Measurements from ENCODE around the gene GSDMA. TPM values are rescaled to one million over a fixed set of nuclear protein-coding genes. Genes with fewer than 3 reads are reported as not detected.
A peak's percentile ranks its signal among the peaks of the same experiment; 100 is the strongest.

The GSDMA gene
- polyA plus RNA-seq, 3 donors = 0.32 to 4.0 (median 2.2) TPM

DNA sequence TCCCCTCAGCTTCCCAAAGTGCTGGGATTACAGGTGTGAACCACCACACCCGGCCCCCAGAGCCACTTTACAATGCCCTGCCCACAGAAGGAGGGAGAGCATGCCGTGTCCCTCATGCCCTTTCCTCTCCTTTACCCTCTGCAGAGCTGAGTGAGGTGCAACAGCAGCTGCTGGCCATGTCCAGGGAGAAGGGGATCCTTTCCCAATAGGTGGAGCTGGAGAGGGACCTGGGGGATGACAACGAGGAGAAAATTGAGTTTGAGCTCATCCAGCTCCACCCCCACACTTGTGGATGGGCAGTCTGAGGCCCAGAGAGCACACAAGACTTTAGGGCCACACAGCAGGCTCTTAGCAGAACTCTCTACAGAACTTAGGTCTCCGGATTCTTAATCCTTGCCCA lies 7.9 kb upstream of the GSDMA start:
- no peak for DNase-seq (ENCODE audit: low read depth in 3 of 3, low spot score in 2 of 3)

DNA sequence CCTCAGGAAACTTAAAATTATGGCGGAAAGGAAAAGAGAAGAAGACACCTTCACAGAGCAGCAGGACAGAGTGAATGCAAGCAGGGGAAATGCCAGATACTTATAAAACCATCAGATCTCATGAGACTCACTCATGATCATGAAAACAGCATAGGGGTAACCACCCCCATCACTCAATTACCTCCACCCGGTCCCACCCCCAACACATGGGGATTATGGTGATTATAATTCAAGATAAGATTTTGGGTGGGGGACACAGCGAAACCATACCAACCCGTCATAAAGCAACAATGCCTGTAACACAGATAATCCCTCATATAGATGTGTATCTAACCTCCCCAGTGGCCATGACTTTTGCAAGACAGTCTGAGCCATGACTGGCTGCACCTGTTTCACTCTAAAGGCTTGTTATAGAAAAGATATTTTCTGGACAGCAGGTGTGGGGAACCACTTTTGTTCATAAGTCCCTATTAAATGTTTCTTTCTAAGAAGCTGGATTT lies 7.0 kb upstream of the GSDMA start:
- no peak for DNase-seq (ENCODE audit: low read depth in 3 of 3, low spot score in 2 of 3)

DNA sequence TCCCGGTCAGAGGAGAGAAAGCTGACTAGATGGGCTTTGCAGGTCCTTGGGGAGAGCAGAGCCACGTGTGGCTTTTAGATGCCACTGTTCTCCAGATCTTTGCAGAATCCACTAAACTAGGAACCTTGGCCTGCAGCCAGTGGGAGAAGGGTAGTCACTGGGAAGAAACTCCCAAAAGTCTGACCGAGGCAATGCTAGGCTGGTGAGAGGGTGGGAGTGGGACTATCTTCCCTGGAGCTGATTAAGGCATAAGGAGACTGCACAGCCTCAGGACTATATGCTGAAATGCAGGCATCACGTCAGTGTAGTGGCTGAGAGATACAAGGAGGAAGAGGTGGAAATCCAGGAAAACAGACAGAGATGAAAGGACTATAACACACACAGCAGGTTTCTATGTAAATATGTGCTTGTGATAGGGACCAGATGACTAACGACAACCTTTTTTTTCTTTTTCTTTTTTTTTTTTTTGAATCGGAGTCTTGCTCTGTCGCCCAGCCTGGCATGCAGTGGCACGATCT lies 2.2 kb upstream of the GSDMA start:
- no peak for DNase-seq (ENCODE audit: low read depth in 3 of 3, low spot score in 2 of 3)

DNA sequence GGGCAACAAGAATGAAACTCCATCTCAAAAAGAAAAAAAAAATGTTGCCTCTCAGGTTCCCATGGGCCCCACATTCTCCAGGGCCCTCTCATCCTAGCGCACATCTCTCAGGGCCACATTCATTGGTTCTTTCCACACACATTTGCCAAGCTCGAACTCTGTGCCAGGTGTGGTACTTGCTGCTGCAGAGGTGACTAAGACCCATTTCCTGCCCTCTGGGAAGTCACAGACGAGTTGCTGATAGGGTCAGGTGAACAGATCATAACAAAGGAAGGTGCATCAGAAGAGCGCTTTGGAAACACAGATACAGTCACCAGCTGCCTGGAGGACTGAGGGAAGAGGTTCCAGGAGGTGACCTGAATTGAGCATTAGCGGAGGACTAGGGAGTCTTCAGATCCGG lies 1.0 kb downstream of the GSDMA start:
- no peak for DNase-seq (ENCODE audit: low read depth in 3 of 3, low spot score in 2 of 3)

DNA sequence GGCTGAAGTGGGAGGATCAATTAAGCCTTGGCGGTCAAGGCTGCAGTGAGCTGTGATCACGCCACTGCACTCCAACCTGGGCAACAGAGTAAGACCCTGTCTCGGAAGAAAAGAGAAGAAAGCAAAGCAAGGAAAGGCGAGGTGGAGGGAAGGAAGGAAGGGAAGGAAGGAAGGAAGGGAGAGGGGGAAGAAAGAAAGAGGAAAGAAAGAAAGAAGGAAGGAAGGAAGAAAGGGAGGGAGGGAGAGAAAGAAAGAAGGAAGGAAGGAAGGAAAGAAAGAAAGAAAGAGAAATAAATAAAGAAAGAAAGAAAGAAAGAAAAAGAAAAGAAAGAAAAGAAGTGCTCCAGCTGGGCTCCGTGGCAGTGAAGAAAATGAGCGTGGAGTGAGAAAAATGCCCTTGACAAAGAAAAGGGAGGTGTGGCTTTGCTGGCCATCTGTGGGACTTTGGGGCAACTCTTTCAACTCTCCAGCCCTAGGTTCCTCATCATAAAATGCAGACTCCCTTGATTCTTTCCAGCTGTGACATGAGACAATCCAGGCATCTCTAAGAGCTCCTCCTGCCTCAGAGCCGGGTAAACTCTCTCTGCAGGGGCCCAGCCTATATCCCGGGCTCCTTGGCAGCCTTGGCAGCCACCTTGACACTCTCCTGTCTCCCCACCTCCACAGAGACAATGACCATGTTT lies 2.4 kb downstream of the GSDMA start:
- DNase-seq (ENCODE audit: low read depth in 3 of 3, low spot score in 2 of 3) = no peak

DNA sequence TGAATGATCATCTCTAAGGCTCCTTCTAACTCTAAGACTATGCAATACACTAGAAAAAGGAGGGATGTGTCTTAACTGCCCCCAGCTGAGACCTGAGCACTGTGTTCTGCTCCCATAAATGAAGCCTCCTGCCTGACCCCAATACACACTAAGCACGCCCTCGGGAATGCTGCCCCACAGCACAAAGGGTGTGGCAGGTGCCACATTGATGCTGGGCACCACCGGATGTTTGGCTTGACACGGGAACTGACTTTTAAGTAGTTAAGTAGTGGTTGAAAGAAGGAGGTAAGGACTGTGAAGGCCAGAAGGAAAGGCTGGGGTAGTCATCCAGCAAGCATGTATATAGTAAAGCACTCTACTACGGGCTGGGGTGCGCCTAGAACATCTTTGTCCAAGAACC lies 4.0 kb downstream of the GSDMA start:
- no peak for DNase-seq (ENCODE audit: low read depth in 3 of 3, low spot score in 2 of 3)

DNA sequence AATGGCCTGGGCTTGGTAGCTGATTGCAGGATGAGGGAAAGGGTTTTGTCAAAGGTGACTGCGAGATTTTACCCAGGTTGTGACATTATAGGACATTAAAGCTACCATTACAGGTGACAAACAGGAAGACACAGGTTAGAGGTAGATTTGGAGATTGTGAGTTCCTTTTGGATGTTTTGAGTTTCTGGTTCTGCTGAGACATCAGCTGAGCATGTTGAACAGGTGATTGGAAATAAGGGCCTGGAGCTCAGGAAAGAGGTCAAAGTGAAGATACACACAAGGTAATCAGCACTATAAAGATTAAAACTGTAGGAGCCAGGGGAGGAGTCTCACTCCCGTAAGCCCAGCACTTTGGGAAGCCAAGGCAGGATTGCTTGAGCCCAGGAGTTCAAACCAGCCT lies 6.0 kb downstream of the GSDMA start:
- no peak for DNase-seq (ENCODE audit: low read depth in 3 of 3, low spot score in 2 of 3)

DNA sequence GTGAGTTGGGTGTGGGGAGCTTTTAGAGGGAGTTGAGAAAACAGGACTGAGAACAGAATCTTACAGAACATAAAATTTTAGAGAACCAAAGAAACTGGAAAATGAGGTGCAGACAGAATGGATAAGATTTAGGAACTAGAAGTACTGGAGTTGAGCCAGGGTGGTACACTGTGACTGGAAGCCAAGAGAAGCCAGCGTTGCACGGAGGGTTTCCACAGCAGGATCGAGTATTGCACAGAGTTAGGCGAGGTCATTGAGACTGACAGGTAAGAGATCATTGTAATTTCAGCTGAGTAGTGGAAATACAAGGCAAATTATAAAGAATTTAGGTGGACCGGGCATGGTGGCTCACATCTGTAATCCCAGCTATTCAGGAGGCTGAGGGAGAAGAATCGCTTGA lies 6.6 kb downstream of the GSDMA start:
- no peak for DNase-seq (ENCODE audit: low read depth in 3 of 3, low spot score in 2 of 3)

DNA sequence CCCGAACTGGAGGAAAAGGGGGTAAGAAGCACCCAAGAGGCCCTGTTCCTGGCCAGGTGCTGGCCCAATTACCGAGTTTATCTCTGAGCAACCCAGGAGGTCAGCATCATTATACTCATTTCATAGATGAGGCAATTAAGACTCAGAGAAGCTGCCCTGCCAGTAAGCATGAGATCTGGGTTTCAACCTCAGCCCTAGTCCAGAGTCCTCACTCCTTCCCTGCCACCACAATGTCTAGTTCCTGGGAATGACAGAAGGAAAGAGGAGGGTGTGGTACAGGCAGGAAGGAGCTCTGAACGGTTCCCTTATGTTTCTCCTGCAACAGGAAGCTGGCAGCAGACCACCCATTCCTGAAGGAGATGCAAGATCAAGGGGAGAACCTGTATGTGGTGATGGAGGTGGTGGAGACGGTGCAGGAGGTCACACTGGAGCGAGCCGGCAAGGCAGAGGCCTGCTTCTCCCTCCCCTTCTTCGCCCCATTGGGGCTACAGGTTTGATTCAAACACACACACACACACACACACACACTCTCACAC lies 7.4 kb downstream of the GSDMA start:
- DNase-seq (ENCODE audit: low read depth in 3 of 3, low spot score in 2 of 3) = no peak

DNA sequence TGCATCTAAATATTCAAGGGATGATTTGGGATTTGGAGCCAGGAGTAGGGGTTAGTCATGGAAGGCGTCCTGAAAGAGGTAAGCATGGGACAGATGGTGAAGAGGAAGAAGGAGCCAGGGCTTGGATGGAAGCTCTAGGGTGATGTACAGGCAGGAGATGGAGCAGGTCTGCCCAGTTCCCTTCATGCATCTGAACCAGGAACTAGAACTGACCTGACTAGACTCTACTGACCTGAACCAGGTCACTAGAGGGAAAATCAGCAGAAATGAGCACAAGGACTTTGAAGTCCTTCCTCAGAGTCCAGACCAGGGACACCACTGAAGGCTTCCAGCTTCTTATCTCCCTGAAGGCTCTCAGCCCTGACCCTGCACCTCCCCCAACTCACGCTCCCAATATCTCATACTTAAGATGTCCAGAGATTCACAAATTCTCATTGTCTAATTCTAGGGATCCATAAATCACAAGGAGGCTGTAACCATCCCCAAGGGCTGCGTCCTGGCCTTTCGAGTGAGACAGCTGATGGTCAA lies 8.3 kb downstream of the GSDMA start:
- no peak for DNase-seq (ENCODE audit: low read depth in 3 of 3, low spot score in 2 of 3)

DNA sequence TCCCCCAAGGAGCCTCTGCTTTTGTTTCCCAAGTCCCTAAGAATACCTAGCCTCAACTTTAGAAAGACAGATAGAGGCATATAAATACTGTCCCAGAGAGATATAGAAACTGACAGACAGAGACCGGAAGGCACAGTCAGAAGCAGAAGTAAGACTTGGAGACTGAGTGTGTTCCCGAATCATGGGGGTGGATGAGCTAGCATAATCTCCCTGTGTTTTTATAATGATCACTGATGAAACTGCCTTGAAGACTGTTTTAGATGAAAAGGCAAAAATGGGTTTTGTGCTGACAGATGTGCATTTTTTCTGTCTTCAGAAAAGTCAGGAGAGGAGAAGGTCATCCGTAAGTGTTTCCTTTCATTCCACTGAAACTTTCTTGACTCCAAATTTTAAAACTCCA lies 9.5 kb downstream of the GSDMA start:
- DNase-seq (ENCODE audit: low read depth in 3 of 3, low spot score in 2 of 3) = no peak

DNA sequence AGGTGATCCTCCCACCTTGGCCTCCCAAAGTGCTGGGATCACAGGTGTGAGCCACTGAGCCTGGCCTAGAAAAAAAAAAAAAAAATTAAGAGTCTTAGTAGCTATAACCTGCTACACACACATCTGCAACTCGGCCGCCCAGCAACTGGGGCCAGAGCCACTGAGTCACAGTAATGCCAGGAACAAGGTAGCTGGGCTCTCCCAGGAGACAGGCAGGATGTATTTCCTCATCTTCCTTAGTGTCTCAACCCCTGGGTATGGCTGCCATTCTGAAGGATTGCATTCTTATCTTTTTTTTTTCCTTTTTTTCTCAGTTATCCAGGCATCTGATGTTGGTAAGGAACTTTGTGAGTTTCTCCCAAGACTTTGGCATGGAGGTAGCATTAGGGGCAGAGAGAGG lies 10.7 kb downstream of the GSDMA start:
- no peak for DNase-seq (ENCODE audit: low read depth in 3 of 3, low spot score in 2 of 3)

DNA sequence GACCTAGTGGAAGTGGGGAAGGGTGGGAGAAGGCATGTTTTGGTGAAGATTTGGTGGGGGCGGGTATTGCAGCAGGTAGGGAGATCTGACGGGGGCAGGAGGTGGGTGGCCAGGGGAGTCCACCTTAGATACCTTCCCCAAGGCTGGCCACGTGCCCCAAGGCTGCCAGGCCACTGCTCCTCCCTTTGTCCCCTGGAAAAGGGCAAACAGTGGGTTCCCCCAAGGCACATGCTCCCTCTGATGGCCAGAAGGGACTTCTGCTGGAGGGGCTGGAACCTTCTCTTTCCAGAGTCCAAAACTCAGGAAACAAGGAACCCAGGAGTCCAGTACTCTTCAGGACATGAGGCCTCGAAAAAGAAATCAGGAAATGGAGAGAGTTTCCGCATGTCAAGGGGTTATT lies 11.6 kb downstream of the GSDMA start:
- DNase-seq (ENCODE audit: low read depth in 3 of 3, low spot score in 2 of 3) = no peak

DNA sequence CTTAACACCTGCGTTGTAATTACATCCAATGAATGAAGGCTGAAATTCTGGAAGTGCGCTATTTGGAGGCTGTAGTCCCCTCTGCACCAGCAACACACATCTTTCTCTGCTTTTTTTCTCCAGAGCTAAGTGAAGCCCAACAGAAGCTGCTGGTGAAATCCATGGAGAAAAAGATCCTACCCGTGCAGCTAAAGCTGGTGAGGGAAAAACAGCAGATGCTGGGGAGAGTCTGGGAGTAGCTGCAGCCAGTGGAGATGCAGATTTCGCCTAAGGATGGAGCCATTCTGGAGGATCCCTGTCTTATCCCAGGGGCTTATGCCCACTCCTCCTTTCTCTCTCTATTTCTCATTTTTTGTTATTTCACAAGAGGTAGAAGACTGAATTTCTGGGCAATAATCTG lies 13.0 kb downstream of the GSDMA start:
- no peak for DNase-seq (ENCODE audit: low read depth in 3 of 3, low spot score in 2 of 3)

DNA sequence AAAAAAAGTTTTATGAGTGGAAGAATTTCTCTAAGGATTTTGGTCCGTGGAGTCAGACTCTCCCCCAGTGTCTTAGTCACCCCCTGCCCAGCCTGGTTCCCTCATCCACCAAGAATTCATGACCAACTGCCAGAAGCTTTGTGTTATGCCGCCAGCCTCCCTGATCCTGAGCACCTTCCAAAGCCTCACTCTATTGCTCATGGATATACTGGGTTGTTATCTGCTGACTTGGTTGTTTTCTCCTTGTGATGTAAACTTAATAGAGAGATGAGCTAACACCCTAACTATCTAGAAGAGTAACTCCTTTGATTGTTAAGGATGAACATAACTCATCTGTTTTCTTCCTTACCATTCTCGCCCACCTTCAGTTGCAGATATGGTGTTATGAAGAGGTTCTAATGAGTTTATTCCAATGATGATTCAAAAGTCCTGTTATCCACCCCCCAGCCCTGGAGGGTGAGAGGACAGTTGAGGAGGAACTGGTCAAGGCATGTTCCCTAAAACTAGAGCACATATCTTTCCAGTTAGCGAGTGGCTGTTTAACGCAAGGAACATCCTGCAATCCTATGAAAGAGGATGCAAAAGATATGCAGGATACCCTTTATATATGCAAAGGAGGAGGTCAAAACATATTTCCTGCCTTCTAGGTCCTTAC lies 16.3 kb downstream of the GSDMA start:
- no peak for DNase-seq (ENCODE audit: low read depth in 3 of 3, low spot score in 2 of 3)

DNA sequence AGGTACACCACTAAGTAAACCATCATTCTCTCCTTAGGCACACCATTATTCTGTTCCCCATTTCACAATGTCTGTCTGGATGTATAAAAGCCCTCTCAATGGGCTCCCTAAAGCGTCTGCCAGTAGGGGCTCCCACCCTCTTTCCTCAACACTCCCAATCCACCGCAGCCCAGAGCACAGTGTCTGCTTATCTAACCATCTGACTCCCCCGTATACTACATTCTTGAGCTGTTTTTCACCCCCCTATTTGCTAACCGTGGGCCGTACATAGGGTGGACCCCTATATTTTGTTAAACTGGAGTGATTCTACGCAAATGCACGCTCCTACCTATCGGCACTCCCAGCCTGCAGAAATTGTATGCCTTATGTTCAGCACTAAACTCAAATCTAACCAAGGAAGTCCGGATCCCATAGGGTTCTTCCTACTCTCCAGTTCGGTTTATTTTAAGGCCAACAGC lies 17.1 kb downstream of the GSDMA start:
- no peak for DNase-seq (ENCODE audit: low read depth in 3 of 3, low spot score in 2 of 3)

DNA sequence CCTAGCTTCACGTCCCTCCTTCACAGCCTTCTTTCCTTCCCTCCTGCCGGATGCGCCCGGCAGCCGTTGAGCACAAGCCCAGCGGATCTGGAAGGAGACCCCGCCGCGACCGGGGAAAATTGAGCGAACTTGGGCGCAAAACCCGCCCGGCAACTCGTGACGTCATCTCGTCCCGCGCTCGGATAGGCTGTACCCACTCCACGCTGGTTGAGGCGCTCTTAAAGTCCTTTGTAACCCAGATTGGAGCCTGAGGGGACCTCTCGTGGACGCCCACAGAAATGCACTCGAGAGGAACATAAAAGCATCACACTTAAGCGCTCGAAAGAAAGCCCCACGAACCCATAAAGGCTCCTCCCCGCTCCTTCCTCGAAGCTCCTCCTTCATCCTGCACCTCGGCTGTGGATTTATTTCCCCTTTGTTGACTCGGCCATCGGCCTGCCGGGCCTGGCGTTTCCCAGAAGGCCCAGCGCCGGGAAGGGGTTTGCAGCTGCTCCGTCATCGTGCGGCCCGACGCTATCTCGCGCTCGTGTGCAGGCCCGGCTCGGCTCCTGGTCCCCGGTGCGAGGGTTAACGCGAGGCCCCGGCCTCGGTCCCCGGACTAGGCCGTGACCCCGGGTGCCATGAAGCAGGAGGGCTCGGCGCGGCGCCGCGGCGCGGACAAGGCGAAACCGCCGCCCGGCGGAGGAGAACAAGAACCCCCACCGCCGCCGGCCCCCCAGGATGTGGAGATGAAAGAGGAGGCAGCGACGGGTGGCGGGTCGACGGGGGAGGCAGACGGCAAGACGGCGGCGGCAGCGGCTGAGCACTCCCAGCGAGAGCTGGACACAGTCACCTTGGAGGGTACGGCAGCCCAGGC lies 17.8 kb downstream of the GSDMA start, which contains the start of gene PSMD3:
TSS of gene PSMD3 (plus strand) at position 457 of the 856 bp plus-strand sequence. CDS start at position 621, 164 bp downstream.
- peak; percentile 99 to 100 (median 100) for DNase-seq (ENCODE audit: low read depth in 3 of 3, low spot score in 2 of 3)

DNA sequence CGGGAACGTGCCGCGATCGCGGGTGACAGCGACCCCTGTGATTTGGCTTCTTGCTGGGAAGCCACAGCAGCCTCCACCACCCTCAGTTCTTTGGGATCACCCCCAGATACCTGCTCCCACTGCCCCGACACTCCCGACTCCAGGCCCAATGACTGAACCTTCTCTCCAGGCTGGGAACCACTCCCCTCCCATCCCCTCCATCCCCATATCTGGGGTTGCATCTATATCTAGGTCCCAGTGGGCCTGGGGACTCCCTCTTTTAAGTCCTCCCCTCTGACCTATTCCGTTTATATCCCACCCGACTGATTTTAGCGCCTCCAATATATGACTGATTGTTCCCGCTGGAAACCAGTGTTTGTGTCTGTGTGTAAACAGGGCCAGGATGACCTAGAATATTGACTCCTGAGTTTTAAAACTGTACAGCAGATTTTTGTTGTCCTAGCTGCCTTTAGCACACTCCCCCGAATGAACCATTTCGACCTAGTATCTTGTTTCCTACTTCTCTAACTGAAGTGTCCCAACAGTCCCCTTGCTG lies 18.5 kb downstream of the GSDMA start:
- DNase-seq (ENCODE audit: low read depth in 3 of 3, low spot score in 2 of 3) = no peak

DNA sequence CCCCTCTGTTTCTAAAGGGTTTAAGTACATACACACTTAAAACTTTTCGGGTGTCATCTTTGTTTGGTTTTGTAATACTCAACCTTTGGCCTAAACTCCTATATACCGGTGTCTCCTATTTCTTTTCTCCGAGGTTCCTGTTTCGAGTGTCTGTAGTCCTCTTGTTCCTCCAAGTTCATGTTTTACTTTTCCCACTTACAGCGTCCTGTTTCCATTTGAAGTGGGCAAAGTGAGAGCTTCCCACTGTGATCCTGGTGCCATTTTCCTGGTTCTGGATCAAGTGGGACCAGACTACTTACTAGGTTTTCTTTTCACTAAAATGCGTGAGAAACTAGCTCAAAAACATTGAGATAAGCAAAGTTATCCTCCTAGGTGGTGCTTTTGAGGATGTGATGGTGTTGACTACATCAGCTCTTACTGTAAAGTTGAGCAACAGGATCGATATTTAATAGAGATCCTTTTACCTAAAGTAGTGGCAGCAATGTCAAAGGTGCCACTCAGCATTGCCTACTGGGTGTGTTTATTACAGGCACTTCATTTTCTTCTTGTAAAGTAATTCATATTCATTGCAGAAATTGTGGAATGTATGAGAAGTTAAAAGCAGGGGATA lies 19.1 kb downstream of the GSDMA start:
- no peak for DNase-seq (ENCODE audit: low read depth in 3 of 3, low spot score in 2 of 3)
